Left renal cortex interstitium (tissue), 4 donors: ENCODE data around the gene NDST1. TPM values are rescaled to one million over a fixed set of nuclear protein-coding genes. Genes with fewer than 3 reads are reported as not detected.

Experiments used
- DNase-seq, 4 donors: peaks; one replicate each; pipeline ENCODE4 v3.0.0-alpha.2; 2013; ENCODE audit warnings: low read depth in 4 of 4, low spot score in 2 of 4, missing footprints in 1 of 4
- polyA plus RNA-seq, 4 donors: library from polyadenylated mRNA; unstranded; fragments of 120-200 nt; gene quantifications; one replicate each; pipeline ENCODE4 v1.2.1, GENCODE V29; 2013; ENCODE audit not compliant: insufficient read length in 4 of 4

NDST1 gene
- polyA plus RNA-seq, 4 donors, result 53.3 to 68.6 (median 57.9) TPM

GRCh38 chr5:150521939-150522503, 14.1 kb downstream of the NDST1 start:
- no peak for DNase-seq

DNA sequence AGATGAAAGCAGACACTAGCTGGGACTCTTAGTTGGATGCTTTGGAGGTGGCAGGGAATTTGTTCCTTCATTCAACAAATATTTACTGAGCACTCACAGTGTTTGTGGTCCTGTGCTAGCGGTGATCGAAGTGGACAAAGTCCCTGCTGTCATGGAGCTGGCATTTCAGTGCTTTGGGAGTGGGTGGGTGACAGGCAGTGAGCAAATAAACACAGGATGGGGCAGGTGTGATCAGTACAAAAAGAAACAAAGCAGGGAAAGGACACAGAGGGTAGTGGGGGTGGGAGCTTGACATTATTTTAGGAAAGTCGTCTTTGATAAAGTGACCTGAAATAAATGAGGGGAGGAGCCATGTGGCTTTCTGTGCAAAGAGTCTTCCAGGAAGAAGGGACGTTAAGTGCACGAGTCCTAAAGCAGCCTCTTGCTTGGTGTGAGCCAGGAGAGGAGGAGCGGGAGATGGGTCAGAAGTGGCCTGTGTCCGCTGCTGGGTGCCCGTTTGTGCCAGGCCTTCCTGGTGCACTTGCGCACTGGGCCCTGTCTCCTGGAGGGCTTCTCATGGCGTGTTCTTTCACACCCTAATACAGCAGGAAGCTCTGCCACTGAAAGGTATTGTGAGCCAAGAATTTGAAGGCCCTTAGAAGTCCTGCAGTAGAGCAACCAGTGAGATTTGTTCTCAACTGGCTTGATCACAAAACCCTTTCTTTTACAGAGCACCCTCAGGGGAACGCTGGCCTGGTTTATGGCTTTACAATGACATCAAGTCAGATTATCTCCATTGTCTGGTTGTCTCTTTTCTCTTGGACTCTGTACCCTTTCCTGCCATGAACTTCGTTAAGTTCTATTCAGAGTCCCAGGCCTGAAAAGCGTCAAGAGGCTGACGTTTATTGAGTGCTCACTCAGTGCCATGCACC, 14.8 kb downstream of the NDST1 start:
- no peak for DNase-seq

- no peak for DNase-seq
These were observed 15.8 kb downstream of the NDST1 start for GRCh38 chr5:150523472-150524350.

- no peak for DNase-seq
These were observed 17.2 kb downstream of the NDST1 start for GRCh38 chr5:150525163-150525562.

DNA sequence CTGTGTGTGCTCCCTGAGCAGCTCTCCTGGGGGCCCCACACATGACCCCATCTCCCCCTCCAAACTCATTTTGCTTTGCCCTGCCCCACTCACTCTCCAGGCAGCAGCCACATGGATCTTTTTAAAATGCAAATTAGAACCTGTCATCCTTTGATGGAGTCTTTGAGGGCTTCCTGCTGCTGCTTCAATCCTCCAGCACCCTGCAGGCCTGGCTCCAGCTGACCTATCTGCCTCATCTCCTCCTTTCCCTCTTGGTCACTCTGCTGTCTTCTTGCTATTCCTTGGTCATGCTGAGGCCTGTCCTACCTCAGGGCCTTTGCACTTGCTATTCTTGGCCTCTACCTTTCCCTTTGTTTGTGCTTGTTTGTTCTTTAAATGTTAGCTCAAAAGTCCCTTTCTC, 17.9 kb downstream of the NDST1 start:
- no peak for DNase-seq

DNA sequence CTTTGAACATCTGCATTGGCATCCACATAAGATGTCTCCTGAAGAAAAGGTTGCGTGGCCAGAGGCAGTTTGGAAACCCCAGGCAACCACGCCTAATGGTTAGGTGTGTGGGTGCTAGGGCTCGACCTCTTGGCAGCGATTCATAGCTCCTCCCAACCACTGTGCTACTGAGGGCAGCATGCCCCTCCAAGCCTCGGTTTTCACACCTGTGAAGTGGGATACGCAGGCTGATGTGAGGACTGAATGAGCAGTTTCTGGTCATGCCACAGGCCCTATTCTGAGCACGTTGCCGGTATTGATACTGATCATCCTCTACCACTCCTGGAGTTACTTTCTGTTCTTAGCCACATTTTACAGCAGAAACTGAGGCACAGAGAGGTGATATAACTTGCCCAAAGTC, 19.1 kb downstream of the NDST1 start:
- DNase-seq, result no peak

DNA sequence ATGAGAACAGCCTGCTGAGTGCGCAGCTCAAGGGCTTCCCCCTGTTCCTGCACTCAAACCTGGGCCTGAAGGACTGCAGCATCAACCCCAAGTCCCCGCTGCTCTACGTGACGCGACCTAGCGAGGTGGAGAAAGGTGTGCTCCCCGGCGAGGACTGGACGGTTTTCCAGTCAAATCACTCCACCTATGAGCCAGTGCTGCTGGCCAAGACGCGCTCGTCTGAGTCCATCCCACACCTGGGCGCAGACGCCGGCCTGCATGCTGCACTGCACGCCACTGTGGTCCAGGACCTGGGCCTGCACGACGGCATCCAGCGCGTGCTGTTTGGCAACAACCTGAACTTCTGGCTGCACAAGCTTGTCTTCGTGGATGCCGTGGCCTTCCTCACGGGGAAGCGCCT, 19.9 kb downstream of the NDST1 start:
- no peak for DNase-seq

DNA sequence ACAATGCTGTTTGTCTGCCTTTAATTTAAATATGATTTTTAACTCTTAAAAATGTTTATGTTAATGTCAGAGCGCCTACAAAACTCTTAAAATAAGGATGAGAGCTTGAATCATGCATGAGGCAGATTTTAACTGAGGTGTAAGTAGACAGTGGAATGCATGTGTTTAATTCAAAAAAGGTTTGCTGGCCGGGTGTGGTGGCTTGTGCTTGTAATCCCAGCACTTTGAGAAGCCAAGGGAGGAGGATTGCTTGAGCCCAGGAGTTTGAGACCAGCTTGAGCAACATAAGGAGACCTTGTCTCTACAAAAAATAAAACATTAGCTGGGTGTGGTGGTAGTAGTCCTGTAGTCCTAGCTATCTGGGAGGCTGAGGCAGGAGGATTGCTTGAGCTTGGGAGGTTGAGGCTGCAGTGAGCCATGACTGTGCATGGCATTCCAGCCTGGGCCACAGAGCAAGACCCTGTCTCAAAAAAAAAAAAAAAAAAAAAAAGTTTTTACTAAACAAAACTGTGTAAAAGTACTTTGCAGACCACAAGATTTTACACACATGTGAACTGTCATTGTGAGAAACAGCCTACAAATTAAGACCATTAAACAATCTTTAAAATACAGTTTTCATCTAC, 21.1 kb downstream of the NDST1 start:
- DNase-seq, result no peak

GRCh38 chr5:150529555-150529954, 21.6 kb downstream of the NDST1 start:
- no peak for DNase-seq

DNA sequence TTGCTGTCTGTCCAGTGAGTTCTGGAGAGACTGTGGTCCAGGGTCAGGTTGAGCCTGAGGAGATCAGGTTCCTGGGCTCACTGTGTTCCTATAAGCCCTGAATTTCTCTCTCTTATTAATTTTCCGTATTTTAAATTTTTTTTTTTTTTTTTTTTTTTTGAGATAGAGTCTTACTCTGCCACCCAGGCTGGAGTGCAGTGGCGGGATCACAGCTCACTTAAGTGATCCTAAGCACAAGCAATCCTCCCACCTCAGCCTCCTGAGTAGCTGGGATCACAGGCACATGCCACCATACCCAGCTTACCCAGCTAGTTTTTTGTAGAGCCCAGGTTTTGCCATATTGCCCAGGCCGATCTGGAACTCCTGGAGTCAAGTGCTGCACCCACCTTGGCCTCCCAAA, 22.5 kb downstream of the NDST1 start:
- no peak for DNase-seq

DNA sequence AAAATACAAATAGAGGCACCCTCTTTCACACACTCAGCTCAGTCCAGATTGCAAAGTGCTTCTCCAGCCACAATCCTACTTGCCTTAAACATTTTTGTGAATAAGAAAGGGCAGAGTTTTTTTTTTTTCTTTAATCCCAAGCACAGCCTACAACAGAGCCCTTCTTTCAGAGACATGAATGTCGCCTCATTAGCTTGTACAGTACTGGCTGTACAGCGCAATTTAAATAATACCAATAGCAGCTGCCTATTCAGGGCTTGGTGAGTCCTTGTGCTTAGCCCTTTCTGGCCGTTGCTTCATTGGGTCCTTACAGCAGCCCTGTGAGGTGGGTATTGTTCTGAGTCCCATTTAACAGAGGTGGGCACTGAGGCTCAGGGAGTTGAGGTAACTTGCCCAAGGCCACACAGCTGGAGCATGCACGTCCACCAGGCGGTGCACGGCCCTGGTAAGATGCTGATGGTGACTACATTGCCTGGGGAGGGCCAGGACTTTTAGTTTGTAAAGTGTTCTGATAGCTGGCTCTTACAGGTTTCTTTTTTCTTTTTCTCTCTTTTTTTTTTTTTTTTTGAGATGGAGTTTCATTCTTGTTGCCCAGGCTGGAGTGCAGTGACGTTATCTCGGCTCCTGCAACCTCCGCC, 23.1 kb downstream of the NDST1 start:
- no peak for DNase-seq

- no peak for DNase-seq
These were observed 23.8 kb downstream of the NDST1 start for GRCh38 chr5:150531686-150532085.

DNA sequence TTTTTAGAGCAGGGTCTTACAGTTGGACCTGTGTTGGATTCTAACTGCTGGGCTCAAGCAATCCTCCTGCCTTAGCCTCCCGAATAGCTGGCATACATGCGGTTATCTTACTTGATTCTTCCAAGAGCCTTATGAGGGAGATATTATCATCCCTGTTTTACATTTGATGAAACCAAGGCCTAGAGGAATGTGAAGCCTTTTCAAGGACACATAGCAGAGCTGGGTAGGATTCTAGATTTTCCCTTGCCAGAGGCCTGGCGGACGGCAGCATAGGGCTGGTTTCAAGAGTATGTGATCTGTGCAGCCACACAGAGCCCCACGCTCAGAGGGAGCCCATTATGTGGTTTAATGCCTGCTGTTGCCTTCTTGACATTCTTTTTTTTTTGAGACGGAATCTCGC, 24.2 kb downstream of the NDST1 start:
- DNase-seq, result no peak

DNA sequence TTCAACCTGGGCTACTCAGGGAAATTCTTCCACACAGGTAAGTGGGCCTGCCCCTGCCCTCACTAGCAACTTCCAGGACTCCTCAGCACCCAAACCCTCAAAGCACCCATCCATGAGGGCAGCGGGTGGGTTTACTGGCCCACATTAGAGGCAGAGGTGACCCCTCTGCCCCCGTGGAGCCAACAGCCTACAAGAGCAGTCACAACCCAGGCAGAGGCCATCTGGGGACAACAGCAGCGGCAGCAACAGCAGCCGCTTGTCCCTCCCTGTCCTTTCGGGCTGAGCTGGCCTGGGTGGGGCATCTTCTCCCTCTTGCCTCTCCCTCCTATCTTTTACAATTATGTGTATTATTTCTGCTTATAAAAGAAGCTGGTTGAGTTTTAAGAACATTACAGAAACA, 25.1 kb downstream of the NDST1 start:
- no peak for DNase-seq

DNA sequence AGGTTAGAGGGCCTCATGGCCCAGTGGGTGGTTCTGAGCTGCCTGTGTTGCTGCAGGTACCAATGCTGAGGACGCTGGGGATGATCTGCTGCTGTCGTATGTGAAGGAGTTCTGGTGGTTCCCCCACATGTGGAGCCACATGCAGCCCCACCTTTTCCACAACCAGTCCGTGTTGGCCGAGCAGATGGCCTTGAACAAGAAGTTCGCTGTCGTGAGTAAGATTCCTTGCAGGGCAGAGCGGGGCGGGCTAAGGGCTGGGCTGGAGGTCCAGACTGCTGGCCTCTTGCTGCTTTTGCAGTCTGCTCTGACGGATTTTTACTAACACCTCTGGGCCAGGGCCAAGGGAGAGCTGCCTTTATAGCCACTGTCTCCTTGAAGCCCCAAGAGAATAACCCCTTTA, 26.9 kb downstream of the NDST1 start:
- no peak for DNase-seq

DNA sequence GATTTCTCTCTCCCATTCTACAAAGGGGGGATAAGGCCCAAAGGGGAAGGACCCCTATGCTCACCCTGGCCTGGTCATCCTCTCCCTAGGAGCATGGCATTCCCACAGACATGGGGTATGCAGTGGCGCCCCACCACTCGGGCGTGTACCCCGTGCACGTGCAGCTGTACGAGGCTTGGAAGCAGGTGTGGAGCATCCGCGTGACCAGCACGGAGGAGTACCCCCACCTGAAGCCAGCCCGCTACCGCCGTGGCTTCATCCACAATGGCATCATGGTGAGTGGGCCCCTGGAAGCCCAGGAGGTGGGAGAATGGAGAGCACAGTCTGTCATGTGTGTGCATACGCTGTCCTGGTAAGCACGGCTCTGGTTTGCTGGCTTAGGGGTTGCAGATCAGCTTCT, 27.7 kb downstream of the NDST1 start:
- no peak for DNase-seq

DNA sequence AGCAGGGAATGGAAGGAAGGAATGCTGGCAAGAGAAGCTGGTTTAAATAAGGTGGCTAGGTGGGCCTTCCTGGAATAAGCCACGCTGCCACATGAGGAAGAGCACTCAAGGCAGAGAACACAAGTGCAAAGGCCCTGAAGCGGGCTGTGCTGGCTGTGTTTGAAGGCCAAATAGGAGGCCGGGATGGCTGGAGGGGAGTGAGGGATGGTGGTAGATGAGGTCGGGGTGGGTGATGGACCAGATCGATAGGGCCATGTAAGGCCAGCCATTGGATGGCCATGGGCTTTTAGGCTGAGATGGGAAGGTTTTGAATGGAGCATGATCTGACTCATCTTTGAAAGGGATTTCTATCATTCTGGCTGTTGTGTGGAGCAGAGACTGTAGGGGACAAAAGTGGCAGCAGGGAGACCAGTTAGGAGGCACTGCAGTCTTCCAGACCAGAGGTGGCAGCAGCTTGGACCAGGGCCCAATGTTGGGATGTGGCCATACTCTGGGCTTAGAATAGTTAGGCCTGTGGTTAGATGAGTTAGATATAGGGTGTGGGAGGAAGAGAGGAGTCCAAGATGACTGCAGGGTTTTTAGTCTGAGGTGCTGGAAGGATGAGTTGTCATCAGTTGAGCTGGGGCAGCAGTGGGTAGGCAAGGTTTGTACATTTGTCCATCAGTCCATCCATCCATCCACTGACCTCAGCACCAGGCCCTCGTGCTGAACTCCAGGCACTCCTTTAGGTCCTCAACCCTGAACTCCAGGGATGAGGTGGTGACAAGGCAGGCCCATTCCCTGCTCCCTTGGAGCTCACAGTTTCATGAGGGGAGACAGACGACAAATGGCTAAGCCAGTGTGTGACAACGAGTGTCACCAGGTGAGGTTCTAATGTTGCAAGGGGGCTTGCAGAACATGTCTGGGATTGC, 30.3 kb downstream of the NDST1 start:
- no peak for DNase-seq

DNA sequence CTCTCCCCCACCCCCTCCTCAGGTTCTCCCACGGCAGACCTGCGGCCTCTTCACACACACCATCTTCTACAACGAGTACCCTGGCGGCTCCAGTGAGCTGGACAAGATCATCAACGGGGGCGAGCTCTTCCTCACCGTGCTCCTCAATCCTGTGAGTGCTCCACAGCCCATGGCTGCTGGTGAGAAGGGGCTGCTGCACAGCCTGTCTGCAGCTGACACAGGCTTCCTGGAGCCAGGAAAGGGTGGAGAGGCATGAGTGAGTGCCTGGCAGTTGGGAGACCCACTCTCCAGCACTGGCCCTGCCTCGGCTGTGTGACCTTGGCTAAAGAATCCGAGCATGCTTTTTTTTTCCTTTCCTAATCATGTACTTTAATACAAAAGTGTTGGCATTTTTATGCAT, 31.3 kb downstream of the NDST1 start:
- no peak for DNase-seq

DNA sequence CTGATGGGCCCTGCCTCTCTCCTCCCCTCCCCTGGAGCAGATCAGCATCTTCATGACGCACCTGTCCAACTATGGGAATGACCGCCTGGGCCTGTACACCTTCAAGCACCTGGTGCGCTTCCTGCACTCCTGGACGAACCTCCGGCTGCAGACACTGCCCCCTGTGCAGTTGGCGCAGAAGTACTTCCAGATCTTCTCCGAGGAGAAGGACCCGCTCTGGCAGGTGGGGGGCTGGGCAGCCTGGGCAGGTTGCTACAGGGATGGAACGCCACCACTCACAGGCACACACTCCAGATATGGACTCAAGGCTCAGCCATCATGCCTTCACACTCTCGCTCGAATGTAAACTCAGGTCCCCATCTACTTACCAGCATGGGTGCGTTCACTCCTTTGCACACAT, 32.1 kb downstream of the NDST1 start:
- no peak for DNase-seq
